ENCODE measurements around the gene PDLIM1. TPM values are rescaled to one million over a fixed set of nuclear protein-coding genes. Genes with fewer than 3 reads are reported as not detected.

Gene PDLIM1
- total and polyA plus RNA-seq, 9 donors, result 6.1 to 76.7 (median 47.8) TPM

Other genes starting within 250 kb of the PDLIM1 start
- gene CYP2C8, start 221.5 kb downstream of the PDLIM1 start, total RNA-seq, result 0.13 TPM
- 1 to 10 TPM in 1 of 8 donors, under 1 TPM in 7; 0.15 to 1.0 (median 0.45) TPM for gene CYP2C8, start 221.5 kb downstream of the PDLIM1 start, polyA plus RNA-seq (ENCODE audit: insufficient read depth in 1 of 8, insufficient read length in 8 of 8, low replicate concordance in 1 of 8)
- gene ACSM6, start 96.8 kb downstream of the PDLIM1 start, total RNA-seq, result not detected
- gene ACSM6, start 96.8 kb downstream of the PDLIM1 start, polyA plus RNA-seq (ENCODE audit: insufficient read depth in 1 of 8, insufficient read length in 8 of 8, low replicate concordance in 1 of 8), result under 1 TPM in 1 of 8 donors, not detected in 7; 0.12 TPM

All from muscle of leg (tissue), 9 donors.